DMS114 treated with DMSO at 0.1 percent for 48 hours (cell line): ENCODE measurements around the gene NPIPB4.
"Not testable (repeated sequence)": the region's sequence is repeated elsewhere in the genome, so short reads cannot be mapped to it uniquely, and the experiment has no call there.

Experiments
- DNase-seq: peaks from one replicate; lab custom pipeline; 2025; ENCODE audit not compliant: unreplicated experiment; lab: John Stamatoyannopoulos, UW

NPIPB4 gene

GRCh38 chr16:21857656-21858055 lies at the start of gene NPIPB4:
NPIPB4 (minus strand) TSS chr16:21857756; CDS start chr16:21857378, 378 bp downstream.
- DNase-seq = not testable (repeated sequence)

DNA sequence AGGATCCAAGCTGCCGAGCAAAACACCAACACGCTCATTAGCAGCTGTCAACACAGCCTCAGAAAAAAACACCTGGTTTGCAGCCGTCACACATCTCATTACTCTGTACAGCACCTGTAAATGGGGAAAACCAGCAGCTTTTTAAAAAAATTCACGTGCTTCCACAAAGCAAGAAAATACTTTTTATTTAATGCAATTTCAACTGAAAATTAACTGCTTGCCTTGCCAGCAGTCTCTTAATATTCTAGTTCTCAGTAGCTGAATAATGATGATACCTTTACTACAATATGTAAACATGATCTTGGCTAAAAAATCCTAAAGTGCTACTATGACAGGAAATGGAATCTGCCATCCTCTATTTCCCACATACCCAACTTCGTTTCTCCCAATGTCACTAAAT lies 41.4 kb upstream of the NPIPB4 start:
- not testable (repeated sequence) for DNase-seq

DNA sequence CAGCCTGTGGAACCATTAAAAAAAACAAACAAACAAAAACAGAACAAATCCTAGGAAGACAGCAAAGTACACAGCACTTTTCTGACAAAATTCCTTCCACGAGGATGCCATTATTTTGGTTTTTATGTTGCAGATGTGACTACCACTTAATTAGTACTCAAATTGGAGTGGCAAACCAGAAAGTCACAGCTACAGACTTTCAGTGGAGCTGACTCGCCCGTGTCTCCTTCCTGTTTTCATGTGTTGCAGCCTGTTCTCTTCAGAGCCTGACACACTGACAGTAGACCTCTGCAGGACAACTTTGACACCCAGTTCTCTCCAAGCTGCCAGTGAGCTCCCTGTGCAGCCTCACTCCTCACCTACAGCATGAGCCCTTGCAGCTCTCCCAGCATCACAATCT lies 24.4 kb upstream of the NPIPB4 start:
- not testable (repeated sequence) for DNase-seq

GRCh38 chr16:21837186-21837585 lies 20.4 kb downstream of the NPIPB4 start:
- not testable (repeated sequence) for DNase-seq

GRCh38 chr16:21836334-21836733 lies 21.2 kb downstream of the NPIPB4 start:
- DNase-seq = not testable (repeated sequence)

GRCh38 chr16:21835747-21836146 lies 21.8 kb downstream of the NPIPB4 start:
- DNase-seq = not testable (repeated sequence)

- DNase-seq = not testable (repeated sequence)
These were observed 23.3 kb downstream of the NPIPB4 start for GRCh38 chr16:21834211-21834610.

- not testable (repeated sequence) for DNase-seq
These were observed 27.6 kb downstream of the NPIPB4 start for GRCh38 chr16:21829929-21830328.

DNA sequence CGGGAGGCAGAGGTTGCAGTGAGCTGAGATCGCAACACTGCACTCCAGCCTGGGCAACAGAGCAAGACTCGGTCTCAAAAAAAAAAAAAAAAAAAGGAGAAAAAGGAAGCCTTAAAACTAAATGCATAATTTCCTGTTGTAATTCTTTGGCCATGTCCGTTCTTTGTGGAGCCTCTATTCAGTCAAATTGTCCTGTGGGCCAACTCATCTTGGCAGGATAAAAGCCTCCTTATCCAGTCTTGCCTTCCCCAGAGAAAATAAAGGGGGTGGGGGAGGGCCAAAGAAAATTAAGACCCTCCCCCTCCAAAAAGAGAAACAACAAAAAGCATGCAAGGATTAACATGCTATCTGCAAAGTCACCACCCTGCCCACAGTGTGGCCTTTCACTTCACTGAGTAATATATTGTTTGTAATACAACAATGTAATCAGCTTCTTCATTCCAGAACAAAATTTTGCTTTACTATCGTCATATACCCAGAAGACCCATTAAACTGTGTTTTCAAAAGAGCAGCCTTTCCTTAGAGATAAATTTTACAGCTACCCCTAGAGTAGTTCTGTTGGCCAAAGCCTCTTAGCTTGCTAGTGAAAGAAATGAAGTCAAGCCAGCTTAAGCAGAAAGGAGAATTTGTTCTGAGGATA lies 31.4 kb downstream of the NPIPB4 start:
- not testable (repeated sequence) for DNase-seq

DNA sequence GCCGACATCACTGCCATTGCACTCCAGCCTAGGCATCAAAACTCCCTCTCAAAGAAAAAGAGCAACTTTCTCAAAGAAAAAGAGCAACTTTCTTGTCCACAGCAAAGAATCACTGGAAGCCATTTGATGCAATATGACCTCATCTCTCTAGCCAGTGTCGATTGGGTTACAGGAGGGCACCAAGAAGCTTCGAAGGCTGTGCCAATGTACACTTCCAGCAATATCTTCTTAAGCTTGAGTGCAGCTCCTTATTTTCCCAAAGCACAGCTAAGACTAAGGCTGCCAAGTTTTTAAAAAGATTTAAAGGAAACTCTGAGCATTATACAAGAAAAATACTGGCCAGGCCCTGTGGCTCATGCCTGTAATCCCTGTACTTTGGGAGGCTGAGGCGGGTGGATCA lies 32.0 kb downstream of the NPIPB4 start:
- not testable (repeated sequence) for DNase-seq

DNA sequence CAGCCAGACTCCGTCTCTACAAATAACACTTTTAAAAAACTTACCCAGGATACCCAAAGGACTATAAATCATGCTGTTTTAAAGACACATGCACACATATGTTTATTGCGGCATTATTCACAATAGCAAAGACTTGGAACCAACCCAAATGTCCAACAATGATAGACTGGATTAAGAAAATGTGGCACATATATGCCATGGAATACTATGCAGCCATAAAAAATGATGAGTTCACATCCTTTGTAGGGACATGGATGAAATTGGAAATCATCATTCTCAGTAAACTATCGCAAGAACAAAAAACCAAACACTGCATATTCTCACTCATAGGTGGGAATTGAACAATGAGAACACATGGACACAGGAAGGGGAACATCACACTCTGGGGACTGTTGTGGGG lies 34.3 kb downstream of the NPIPB4 start:
- DNase-seq = not testable (repeated sequence)

GRCh38 chr16:21820908-21821465 lies 36.6 kb downstream of the NPIPB4 start:
- not testable (repeated sequence) for DNase-seq

DNA sequence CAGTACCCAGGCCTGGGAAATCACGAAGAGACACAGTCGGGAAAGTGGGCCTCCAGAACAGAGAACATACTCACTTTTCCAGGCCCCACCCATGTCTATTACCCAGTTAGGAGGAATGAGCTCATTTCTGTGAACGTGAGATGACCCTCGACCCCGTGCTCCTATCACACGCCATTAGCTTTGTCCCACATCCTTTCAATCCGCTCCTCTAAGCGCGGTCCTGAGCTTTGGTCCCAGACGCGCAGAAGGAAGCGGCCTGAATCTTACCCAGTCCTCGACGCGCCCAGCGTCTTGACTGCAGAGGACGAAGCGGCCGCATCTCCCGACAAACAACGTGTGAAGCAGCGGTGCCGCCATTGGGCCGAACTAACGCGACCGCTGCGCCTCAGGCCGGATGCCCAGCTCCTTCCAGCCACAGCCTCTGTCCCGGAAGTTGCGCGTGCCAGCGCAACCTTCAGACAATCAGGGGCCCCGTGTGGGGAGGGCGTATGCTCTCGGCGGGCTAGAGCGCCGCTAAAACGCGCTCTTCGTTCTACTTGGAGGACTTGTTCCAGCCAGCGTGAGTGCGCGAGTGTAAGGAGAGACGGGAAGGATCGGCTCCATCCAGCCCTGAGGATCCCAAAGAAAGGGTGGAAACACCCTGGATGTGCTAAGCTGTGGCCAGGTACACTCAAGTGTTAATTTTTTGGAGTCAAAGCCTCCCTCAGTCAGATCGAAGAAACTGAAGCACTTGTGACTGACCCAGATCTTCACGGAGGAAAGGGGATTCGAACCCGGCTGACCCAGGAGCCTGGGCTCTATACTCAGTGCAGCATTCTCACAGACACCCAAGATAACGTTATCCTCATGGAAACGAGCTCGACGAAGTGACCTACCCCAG lies 37.3 kb downstream of the NPIPB4 start:
- DNase-seq = peak; percentile 57

- DNase-seq = not testable (repeated sequence)
These were observed 37.9 kb downstream of the NPIPB4 start for GRCh38 chr16:21819617-21820016.

DNA sequence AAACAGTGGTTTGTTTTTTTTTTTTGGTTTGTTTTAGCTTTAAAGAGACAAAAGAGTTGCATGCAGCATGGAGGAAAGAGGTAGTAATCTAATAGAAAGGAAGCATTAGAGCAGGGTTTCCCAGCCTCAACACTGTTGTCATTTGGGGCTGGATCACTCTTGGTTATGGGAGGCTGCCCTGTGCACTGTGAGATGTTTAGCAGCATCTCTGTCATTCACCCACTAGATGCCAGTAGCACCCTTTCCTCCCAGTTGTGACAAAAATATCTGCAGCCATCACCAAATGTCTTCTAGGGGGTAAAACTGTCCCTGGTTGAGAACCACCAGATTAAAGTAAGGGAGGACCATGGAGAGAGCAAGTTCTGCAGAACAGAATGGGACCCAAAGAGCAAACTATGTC lies 40.5 kb downstream of the NPIPB4 start:
- not testable (repeated sequence) for DNase-seq

DNA sequence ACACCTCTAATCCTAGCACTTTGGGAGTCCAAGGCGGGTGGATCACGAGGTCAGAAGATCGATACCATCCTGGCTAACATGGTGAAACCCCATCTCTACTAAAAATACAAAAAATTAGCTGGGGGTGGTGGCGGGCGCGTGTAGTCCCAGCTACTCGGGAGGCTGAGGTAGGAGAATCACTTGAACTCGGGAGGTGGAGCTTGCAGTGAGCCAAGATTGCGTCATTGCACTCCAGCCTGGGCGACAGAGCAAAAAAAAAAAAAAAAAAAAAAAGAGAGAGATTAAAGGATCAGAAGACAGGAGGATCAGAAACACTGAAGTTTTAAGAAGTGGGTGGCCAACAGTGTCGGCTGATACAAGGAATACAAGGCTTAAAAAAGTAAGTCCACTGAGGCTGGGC lies 41.9 kb downstream of the NPIPB4 start:
- DNase-seq = not testable (repeated sequence)

- DNase-seq = not testable (repeated sequence)
These were observed 55.2 kb downstream of the NPIPB4 start for GRCh38 chr16:21802375-21802663.

DNA sequence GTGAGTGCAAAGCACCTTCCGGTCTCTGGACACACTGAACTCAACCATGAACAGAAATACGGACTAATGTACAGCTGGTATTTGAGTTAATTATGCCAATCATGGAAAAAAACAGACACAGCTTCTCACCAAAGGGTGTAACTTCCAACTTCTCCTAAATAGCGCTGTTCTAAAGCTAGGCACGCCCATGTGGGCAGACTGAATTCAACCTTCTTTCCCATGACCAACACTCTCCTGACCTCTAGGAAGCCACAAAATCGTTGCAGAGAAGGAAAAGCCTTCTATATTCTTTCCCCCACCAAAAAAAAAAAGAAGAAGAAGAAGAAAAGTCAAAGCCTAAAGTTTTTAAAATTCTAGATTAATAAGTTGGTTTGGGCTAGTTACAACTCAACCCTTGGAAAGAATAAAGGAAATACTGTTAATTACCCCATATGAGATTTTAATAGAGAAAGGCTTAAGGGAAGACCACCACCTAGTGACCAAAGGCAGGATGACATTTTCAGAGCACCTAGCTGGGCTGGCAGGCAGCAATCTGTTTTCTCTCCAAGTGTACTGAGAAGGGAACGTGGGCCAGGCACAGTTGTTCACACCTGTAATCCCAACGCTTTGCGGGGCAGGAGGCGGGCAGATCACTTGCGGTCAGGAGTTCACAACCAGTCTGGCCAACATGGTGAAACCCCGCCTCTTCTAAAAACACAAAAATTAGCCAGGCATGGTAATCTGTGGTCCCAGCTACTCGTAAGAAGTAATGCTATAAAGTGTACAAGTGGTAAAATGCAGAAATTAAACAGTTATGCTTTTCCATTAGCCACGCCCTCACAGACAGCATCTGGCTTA lies 55.8 kb downstream of the NPIPB4 start:
- DNase-seq = peak; percentile 21

DNA sequence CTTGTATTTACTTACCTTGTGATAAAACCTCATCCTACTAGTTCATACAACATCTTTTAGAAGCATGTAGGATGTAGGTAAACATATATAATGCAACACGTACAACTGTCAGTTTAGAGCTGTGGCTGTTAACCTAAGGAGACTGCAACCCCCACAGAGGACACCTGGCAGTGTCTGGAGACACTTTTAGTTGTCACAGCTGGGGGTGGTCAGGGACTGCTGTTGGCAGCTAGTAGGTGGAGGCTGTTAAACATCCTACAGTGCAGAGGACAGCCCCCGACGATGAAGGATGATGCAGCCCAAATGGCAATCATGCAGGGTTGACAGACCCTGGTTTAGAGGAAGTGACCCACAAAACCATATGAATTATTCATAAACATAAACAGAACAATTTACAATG lies 59.0 kb downstream of the NPIPB4 start:
- not testable (repeated sequence) for DNase-seq

GRCh38 chr16:21793310-21793709 lies 64.2 kb downstream of the NPIPB4 start:
- not testable (repeated sequence) for DNase-seq

- not testable (repeated sequence) for DNase-seq
These were observed 67.0 kb downstream of the NPIPB4 start for GRCh38 chr16:21790506-21790905.
